T-helper 1 cell treated with Interleukin-12 subunit alpha and Interleukin-12 subunit beta and Interleukin-4 antibody, amounts not matched to agents 30 ng/mL and 1 ng/mL, for 36 hours (primary cell): ENCODE measurements around the gene TBC1D32. TPM values are rescaled to one million over a fixed set of nuclear protein-coding genes. Genes with fewer than 3 reads are reported as not detected.
"Not testable (repeated sequence)": the region's sequence is repeated elsewhere in the genome, so short reads cannot be mapped to it uniquely, and the experiment has no call there.

ENCODE experiments used
- intact Hi-C: fragments of 100-400 bp; cut with micrococcal nuclease; formaldehyde crosslinking; loops from one replicate; pipeline ENCODE4 v1.15.1; 2024
- total RNA-seq: library from RNA; stranded (reverse); gene quantifications from 2 replicates; pipeline ENCODE4 v1.2.3, GENCODE V29; 2022

The TBC1D32 gene
- total RNA-seq, 1 donor from 2014 or later, result 10.3 TPM

GRCh38 chr6:121330516-121330915, 3.8 kb downstream of the TBC1D32 start:
- intact Hi-C loops, result loop anchor here (5.0 to 10.0 kb wide), 2 partner anchors 637 to 1866 kb away; no protein-coding TSS in a partner anchor

- intact Hi-C loops, result no loop called here
Measured at GRCh38 chr6:121321282-121321681, 13.0 kb downstream of the TBC1D32 start.

GRCh38 chr6:121319603-121320002, 14.7 kb downstream of the TBC1D32 start:
- intact Hi-C loops, result loop anchor here (5.0 kb wide), 2 partner anchors 528 to 713 kb away; no protein-coding TSS in a partner anchor

- intact Hi-C loops, result loop anchor here (5.0 kb wide), 2 partner anchors 528 to 713 kb away; no protein-coding TSS in a partner anchor
Measured at GRCh38 chr6:121319112-121319553, 15.1 kb downstream of the TBC1D32 start.

GRCh38 chr6:121314381-121315112, 19.7 kb downstream of the TBC1D32 start:
- intact Hi-C loops, result loop anchor here (5.0 kb wide), 2 partner anchors 533 to 718 kb away; no protein-coding TSS in a partner anchor

GRCh38 chr6:121311814-121312213, 22.5 kb downstream of the TBC1D32 start:
- intact Hi-C loops, result not testable (repeated sequence)

GRCh38 chr6:121310495-121310894, 23.8 kb downstream of the TBC1D32 start:
- intact Hi-C loops, result no loop called here

GRCh38 chr6:121309768-121310469, 24.4 kb downstream of the TBC1D32 start:
- intact Hi-C loops, result loop anchor here (5.0 to 10.0 kb wide), 2 partner anchors 1222 to 1565 kb away; no protein-coding TSS in a partner anchor

GRCh38 chr6:121305957-121306607, 28.2 kb downstream of the TBC1D32 start:
- intact Hi-C loops, result loop anchor here (1.0 to 10.0 kb wide), 3 partner anchors 251 to 1561 kb away; no protein-coding TSS in a partner anchor

GRCh38 chr6:121302882-121303281, 31.4 kb downstream of the TBC1D32 start:
- intact Hi-C loops, result loop anchor here (10.0 kb wide), 1 partner anchor 1558 kb away; no protein-coding TSS in a partner anchor

GRCh38 chr6:121301156-121301555, 33.1 kb downstream of the TBC1D32 start:
- intact Hi-C loops, result loop anchor here (10.0 kb wide), 1 partner anchor 1556 kb away; no protein-coding TSS in a partner anchor

- intact Hi-C loops, result no loop called here
Measured at GRCh38 chr6:121297694-121298093, 36.6 kb downstream of the TBC1D32 start.

- intact Hi-C loops, result no loop called here
Measured at GRCh38 chr6:121285041-121285440, 49.2 kb downstream of the TBC1D32 start.

GRCh38 chr6:121274666-121275295, 59.5 kb downstream of the TBC1D32 start:
- intact Hi-C loops, result no loop called here

- intact Hi-C loops, result no loop called here
Measured at GRCh38 chr6:121263742-121264141, 70.5 kb downstream of the TBC1D32 start.

GRCh38 chr6:121260651-121261102, 73.6 kb downstream of the TBC1D32 start:
- intact Hi-C loops, result no loop called here

GRCh38 chr6:121247386-121247785, 86.9 kb downstream of the TBC1D32 start:
- intact Hi-C loops, result loop anchor here (1.0 kb wide), 2 partner anchors 10 to 87 kb away; partner anchors contain the start of gene TBC1D32

- intact Hi-C loops, result no loop called here
Measured at GRCh38 chr6:121242386-121242785, 91.9 kb downstream of the TBC1D32 start.

- intact Hi-C loops, result loop anchor here (1.0 kb wide), 2 partner anchors 9 to 183 kb away; no protein-coding TSS in a partner anchor
Measured at GRCh38 chr6:121237859-121238258, 96.4 kb downstream of the TBC1D32 start.

- intact Hi-C loops, result loop anchor here (1.0 kb wide), 2 partner anchors 10 to 182 kb away; no protein-coding TSS in a partner anchor
Measured at GRCh38 chr6:121236984-121237383, 97.3 kb downstream of the TBC1D32 start.

- intact Hi-C loops, result no loop called here
Measured at GRCh38 chr6:121235386-121235785, 98.9 kb downstream of the TBC1D32 start.
